Renal cortex interstitium (tissue), 11 donors: Measurements from ENCODE around the gene ST6GALNAC2. TPM values are rescaled to one million over a fixed set of nuclear protein-coding genes. Genes with fewer than 3 reads are reported as not detected.
"Not testable (repeated sequence)": the region's sequence is repeated elsewhere in the genome, so short reads cannot be mapped to it uniquely, and the experiment has no call there.

Experiments
- DNase-seq, 11 donors: peaks; one replicate each; pipeline ENCODE4 v3.0.0-alpha.2; 2013; ENCODE audit warnings: low read depth in 9 of 11, low spot score in 4 of 11; ENCODE audit errors: extremely low read depth in 1 of 11
- polyA plus RNA-seq, 3 donors: library from polyadenylated mRNA; unstranded; fragments of 120-200 nt; gene quantifications; one replicate each; pipeline ENCODE4 v1.2.1, GENCODE V29; 2013; ENCODE audit not compliant: insufficient read length in 3 of 3

The ST6GALNAC2 gene
- polyA plus RNA-seq, 3 donors = 5.8 to 9.9 (median 9.8) TPM

DNA sequence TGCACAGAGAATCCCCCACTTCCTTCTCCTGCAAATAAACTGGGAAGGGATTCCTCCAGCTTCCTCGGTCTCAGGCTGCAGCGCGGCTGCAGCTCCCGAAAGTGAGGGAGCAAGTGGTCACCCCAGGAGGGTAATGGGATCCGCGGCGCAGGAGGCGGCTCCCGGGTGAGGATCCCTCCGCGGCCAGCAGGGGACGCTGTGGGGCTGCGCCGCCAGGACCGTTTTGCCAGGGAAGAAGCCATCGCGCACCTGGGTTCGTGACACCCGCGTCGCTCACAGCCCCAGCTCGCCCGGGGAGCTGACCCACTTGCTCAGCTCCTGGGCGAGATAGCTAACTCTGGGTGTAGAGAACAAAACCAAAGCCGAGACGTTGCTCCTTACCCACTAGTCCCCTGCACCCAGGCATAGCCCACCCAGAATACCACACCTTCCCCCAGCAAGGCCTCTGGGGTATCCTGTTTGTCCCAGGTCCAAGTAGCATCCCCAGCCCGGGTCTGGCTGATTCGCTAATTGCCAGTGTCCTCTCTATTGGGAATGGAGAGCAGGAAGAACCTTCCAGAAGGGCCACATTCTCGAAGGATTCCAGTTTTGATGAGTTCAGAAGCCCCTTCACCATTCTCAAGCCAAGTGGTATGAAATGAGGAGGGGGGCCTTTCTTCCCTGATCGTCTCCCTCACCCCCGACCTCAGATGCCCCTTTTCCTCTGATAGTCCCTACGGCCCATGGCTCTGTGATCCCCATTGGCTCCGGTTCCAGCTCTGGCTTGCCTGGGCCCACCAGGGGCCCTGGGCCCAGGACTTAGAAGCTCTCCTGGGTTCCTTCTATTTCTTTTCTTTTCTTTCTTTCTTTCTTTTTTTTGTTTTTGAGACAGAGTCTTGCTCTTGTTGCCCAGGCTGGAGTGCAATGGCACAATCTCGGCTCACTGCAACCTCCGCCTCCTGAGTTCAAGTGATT, 62.3 kb downstream of the ST6GALNAC2 start:
- no peak for DNase-seq

GRCh38 chr17:76521683-76522082, 64.0 kb downstream of the ST6GALNAC2 start:
- not testable (repeated sequence) for DNase-seq

GRCh38 chr17:76521262-76521661, 64.4 kb downstream of the ST6GALNAC2 start:
- no peak for DNase-seq

- DNase-seq = no peak
These were observed 66.4 kb downstream of the ST6GALNAC2 start for GRCh38 chr17:76519048-76519966.

DNA sequence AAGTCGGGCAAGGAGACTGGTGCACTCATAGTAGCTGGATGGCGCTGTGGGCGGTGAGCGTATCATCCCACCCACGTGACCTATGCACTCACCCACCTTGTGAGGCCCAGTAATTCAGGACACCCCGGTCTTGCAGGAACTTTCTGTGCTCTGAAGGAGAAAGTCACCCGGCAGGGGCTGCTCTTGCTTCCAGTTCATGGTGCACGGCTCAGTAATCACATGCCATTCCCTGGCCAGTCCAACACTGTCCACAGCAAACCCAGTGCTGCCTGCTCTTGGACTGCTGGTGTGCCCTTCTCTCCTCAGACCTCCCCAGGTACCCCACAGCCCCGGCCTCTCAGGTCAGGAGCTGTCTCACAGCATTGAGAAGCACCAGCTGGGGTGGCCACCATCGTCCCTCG, 68.0 kb downstream of the ST6GALNAC2 start:
- DNase-seq = no peak

Other genes with a start within 250 kb of the ST6GALNAC2 start
- gene PRPSAP1, start 231.9 kb downstream of the ST6GALNAC2 start, polyA plus RNA-seq = 10 to 100 TPM; 76.1 to 83.6 (median 80.2) TPM
- 1 to 10 TPM; 2.4 to 3.8 (median 3.5) TPM for gene SPHK1, start 201.3 kb downstream of the ST6GALNAC2 start, polyA plus RNA-seq
- gene UBE2O, start 132.7 kb downstream of the ST6GALNAC2 start, polyA plus RNA-seq = 10 to 100 TPM; 26.4 to 31.8 (median 28.6) TPM
- under 1 TPM; 0.12 to 0.37 (median 0.29) TPM for gene AANAT, start 118.3 kb downstream of the ST6GALNAC2 start, polyA plus RNA-seq
- gene RHBDF2, start 84.4 kb downstream of the ST6GALNAC2 start, polyA plus RNA-seq = 10 to 100 TPM in 1 of 3 donors, 1 to 10 TPM in 2; 5.0 to 11.0 (median 8.5) TPM
- gene CYGB, start 48.2 kb downstream of the ST6GALNAC2 start, polyA plus RNA-seq = 10 to 100 TPM; 10.4 to 15.7 (median 14.6) TPM
- gene PRCD, start 45.8 kb downstream of the ST6GALNAC2 start, polyA plus RNA-seq = 1 to 10 TPM; 3.0 to 6.0 (median 3.9) TPM
- under 1 TPM; 0.09 to 0.57 (median 0.30) TPM for gene ST6GALNAC1, start 57.9 kb upstream of the ST6GALNAC2 start, polyA plus RNA-seq
- 100 to 1,000 TPM; 102 to 112 (median 106) TPM for gene MXRA7, start 125.1 kb upstream of the ST6GALNAC2 start, polyA plus RNA-seq
- gene JMJD6, start 140.7 kb upstream of the ST6GALNAC2 start, polyA plus RNA-seq = 10 to 100 TPM; 20.6 to 24.3 (median 23.2) TPM
- gene METTL23, start 141.0 kb upstream of the ST6GALNAC2 start, polyA plus RNA-seq = 10 to 100 TPM; 39.1 to 45.1 (median 40.8) TPM
- gene SRSF2, start 151.5 kb upstream of the ST6GALNAC2 start, polyA plus RNA-seq = 100 to 1,000 TPM; 344 to 434 (median 371) TPM
- gene MFSD11, start 152.3 kb upstream of the ST6GALNAC2 start, polyA plus RNA-seq = 10 to 100 TPM; 25.4 to 28.6 (median 27.6) TPM